Measurements from ENCODE around the gene INS. TPM values are rescaled to one million over a fixed set of nuclear protein-coding genes. Genes with fewer than 3 reads are reported as not detected.
A peak's percentile ranks its signal among the peaks of the same experiment; 100 is the strongest.

INS gene
- total RNA-seq, 4 donors from 2014 or later: not detected

DNA sequence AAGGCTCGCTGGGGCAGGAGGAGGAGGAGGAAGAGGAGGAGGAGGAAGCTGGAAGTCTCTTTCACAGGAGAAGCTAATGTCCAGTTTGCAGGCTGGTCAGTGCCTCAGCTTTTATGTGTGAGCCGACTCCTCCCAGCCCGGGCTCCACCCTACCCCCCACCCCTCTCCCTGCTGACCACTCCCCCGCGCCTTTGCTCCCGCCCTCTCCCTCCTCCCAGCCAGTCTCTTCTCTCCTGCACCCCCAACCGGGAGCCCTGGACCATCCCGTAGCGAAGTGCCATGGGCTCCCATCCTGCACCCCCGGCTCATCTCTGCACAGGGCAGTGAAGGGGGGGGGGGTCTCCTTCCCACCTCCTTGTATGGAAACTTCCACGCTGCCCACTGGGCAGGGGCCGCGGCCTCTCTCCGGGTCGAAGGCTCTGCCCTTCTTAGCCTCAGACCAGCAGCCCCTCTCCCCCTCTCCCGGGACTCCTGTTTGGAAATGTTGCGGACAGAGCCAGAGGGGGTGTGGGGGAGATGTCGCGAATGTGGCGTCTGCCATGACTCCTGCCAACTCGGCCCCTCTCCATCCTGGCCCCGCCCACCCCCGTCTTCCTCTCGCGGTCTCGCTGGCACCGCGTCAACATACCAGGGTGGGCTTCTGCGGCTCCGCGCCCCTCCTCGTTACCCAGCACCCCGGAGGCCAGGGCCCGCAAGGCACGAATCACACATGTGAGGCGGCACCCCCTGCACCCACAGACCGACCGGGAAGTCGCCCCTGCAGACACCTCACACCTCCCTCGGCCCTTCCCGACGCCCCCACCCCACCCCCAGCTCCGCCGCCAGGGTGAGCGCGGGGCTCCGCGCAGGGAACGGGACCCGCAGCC lies 23.6 kb downstream of the INS start:
- peak overlapping the region in 1 of 4 donors; percentile 46 for H3K27ac ChIP-seq

DNA sequence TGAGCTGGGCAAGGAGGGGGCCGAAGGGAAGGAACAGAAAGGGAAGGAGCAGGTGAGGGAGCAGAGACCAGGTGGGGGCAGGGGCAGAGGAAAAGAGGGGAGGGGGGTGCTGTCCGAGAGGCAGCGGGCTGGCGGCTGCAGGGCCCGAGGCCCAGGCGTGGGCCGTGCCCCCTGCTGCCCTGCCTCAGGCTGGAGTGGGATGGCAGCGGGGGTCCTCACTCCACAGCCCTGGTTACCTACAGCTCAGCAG lies 24.1 kb downstream of the INS start:
- H3K27me3 ChIP-seq: peaks cover 99% of the 10 kb centered on the region

More for the DNA sequence above, 23.6 kb downstream of the INS start:
- H3K9me3 ChIP-seq: no peaks in the 10 kb centered on the region
- H3K4me3 ChIP-seq: peak overlapping the region in 1 of 2 donors; percentile 43
- TF ChIP-seq EP300 (IDR thresholded peaks at IDR 0.05) (no peak), POLR2AphosphoS5 (IDR thresholded peaks at IDR 0.05) (no peak), POLR2A (IDR thresholded peaks at IDR 0.05) (no peak)
- TF ChIP-seq, protein P1, sequence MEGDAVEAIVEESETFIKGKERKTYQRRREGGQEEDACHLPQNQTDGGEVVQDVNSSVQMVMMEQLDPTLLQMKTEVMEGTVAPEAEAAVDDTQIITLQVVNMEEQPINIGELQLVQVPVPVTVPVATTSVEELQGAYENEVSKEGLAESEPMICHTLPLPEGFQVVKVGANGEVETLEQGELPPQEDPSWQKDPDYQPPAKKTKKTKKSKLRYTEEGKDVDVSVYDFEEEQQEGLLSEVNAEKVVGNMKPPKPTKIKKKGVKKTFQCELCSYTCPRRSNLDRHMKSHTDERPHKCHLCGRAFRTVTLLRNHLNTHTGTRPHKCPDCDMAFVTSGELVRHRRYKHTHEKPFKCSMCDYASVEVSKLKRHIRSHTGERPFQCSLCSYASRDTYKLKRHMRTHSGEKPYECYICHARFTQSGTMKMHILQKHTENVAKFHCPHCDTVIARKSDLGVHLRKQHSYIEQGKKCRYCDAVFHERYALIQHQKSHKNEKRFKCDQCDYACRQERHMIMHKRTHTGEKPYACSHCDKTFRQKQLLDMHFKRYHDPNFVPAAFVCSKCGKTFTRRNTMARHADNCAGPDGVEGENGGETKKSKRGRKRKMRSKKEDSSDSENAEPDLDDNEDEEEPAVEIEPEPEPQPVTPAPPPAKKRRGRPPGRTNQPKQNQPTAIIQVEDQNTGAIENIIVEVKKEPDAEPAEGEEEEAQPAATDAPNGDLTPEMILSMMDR (IDR thresholded peaks at IDR 0.05): no peak
- peak; percentile 63 for ATAC-seq
- H3K4me1 ChIP-seq: peaks cover 0 to 42% (median 14%) of the 10 kb centered on the region in 3 donors
- H3K36me3 ChIP-seq: no peaks in the 10 kb centered on the region
- 0 to 7% methylated on average over 2 to 3 of the region's 50 CpGs for WGBS, 2 donors (ENCODE audit: low coverage in 1 of 2)
- peaks cover 99% of the 10 kb centered on the region for H3K27me3 ChIP-seq

DNA sequence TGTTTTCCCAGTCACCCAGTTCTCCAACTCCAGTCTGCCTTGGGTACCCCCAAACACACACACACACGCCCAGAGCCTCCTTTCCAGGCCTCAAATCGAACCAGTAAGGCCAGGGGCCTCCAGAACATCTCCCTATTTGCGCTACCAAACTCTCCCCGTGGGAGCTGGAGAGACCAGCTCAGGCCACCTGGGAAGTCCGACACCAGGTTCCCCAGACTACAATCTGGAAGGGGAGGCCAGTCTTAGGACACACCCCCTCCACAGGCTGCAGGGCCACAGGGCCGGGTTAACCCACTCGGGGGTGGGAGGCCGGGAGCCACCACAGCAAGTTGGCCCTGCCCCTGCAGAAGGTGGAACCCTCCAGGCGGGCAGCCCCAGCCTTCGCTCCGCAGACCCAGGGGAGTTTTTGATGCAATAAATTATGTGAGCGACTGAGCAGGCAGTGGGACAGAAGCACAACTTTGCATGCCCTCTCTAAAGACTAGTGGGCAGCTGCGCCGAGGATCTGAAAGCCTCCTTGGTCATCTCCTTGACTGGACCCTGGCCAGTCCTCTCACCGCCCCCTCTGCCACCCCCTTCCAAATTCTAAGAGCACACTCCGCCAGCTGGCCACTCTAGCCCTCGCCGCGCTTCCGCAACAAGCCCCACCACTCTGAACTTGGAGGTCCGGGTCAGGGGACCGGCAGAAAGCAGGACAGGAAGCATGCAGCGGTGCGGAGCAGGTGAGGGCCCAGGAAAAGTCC lies 24.6 kb downstream of the INS start:
- Histone ChIP-seq H3K36me3 (no peaks in the 10 kb centered on the region), H3K27ac (no peak overlapping the region), H3K27me3 (peaks cover 99% of the 10 kb centered on the region), H3K4me1 (peaks cover 0 to 42% (median 14%) of the 10 kb centered on the region in 3 donors), H3K9me3 (no peaks in the 10 kb centered on the region), H3K4me3 (peak overlapping the region in 1 of 2 donors; percentile 43)
- WGBS, 2 donors (ENCODE audit: low coverage in 1 of 2): 60 to 70% methylated on average over 2 to 7 of the region's 24 CpGs
- TF ChIP-seq POLR2AphosphoS5 (IDR thresholded peaks at IDR 0.05): no peak
- TF ChIP-seq POLR2A (IDR thresholded peaks at IDR 0.05): no peak
- TF ChIP-seq, protein P1 (IDR thresholded peaks at IDR 0.05): no peak
- TF ChIP-seq EP300 (IDR thresholded peaks at IDR 0.05): no peak
- ATAC-seq: no peak

More for the DNA sequence above, 24.1 kb downstream of the INS start:
- WGBS, 2 donors (ENCODE audit: low coverage in 1 of 2): 19 to 40% methylated on average over 1 to 7 of the region's 8 CpGs
- Histone ChIP-seq H3K36me3 (no peaks in the 10 kb centered on the region), H3K27ac (no peak overlapping the region), H3K9me3 (no peaks in the 10 kb centered on the region), H3K4me1 (peaks cover 0 to 42% (median 14%) of the 10 kb centered on the region in 3 donors), H3K4me3 (peak overlapping the region in 1 of 2 donors; percentile 43)
- ATAC-seq: no peak
- TF ChIP-seq, protein P1 (IDR thresholded peaks at IDR 0.05): no peak
- TF ChIP-seq POLR2A (IDR thresholded peaks at IDR 0.05) (no peak), POLR2AphosphoS5 (IDR thresholded peaks at IDR 0.05) (no peak), EP300 (IDR thresholded peaks at IDR 0.05) (no peak)

DNA sequence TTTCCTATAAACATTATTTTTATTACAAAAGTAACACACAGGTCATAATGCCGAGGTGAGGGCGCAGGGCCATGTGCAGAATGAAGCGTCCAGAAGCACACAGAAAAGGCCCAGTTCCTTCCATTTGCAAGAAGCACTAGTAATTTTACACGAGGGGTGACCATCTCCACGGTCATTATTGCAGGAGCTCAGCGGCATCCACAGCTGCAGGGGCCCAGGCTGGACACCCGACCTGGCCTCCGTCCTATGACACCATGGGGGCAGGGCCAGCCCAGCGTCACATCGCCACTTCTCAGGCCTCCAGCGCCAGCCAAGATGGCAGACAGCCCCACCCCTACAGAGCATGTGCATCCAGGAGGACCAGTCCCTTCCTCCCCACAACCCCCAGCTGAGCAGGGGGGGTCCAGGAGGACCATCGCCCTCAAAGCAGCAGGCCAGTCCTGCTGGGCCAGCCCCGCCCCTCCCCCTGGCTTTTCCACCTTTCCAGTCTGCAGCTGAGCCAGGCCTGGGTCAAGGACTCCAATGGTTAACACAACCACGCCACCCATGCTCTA lies 25.3 kb downstream of the INS start:
- H3K27ac ChIP-seq: no peak overlapping the region
- TF ChIP-seq POLR2AphosphoS5 (IDR thresholded peaks at IDR 0.05): no peak
- TF ChIP-seq EP300 (IDR thresholded peaks at IDR 0.05): no peak
- TF ChIP-seq, protein P1 (IDR thresholded peaks at IDR 0.05): no peak
- TF ChIP-seq POLR2A (IDR thresholded peaks at IDR 0.05): no peak
- peaks cover 99% of the 10 kb centered on the region for H3K27me3 ChIP-seq
- ATAC-seq: no peak
- no peaks in the 10 kb centered on the region for H3K36me3 ChIP-seq
- no peak overlapping the region for H3K4me3 ChIP-seq
- H3K9me3 ChIP-seq: no peaks in the 10 kb centered on the region
- 85 to 93% methylated on average over 3 to 4 of the region's 14 CpGs for WGBS, 2 donors (ENCODE audit: low coverage in 1 of 2)
- H3K4me1 ChIP-seq: peaks cover 0 to 39% (median 14%) of the 10 kb centered on the region in 3 donors
